HepG2 (cell line): Measurements from ENCODE around the gene MIDN. TPM values are rescaled to one million over a fixed set of nuclear protein-coding genes. Genes with fewer than 3 reads are reported as not detected.

Experiments used
- CEBPB ChIP-seq: IDR thresholded peaks from 2 replicates; pipeline ENCODE4 v1.6.1; 2011; ENCODE audit warnings: low read depth, low read length, improper control_type of control experiment, borderline replicate concordance
- CEBPG ChIP-seq: IDR thresholded peaks from 2 replicates; pipeline ENCODE4 v1.6.1; 2016
- CSRNP1 ChIP-seq: sonication (generic); formaldehyde crosslinking; IDR thresholded peaks from 2 replicates; pipeline ENCODE4 v1.8.1; 2023; ENCODE audit warnings: mild to moderate bottlenecking, missing genetic modification reagents
- KDM2A ChIP-seq: sonication (generic); formaldehyde crosslinking; IDR thresholded peaks from 2 replicates; pipeline ENCODE4 v1.4.0; 2020; ENCODE audit warnings: low read depth, missing genetic modification reagents, borderline replicate concordance
- MED8 ChIP-seq: sonication (generic); formaldehyde crosslinking; IDR thresholded peaks from 2 replicates; pipeline ENCODE4 v1.8.1; 2023; ENCODE audit warnings: mild to moderate bottlenecking, missing genetic modification reagents; ENCODE audit not compliant: insufficient replicate concordance
- MXI1 ChIP-seq: IDR thresholded peaks from 3 replicates; pipeline ENCODE4 v1.6.1; 2012; ENCODE audit warnings: low read depth, low read length, inconsistent platforms, borderline replicate concordance
- PAX8 ChIP-seq: sonication (generic); formaldehyde crosslinking; IDR thresholded peaks from 2 replicates; pipeline ENCODE4 v1.8.0; 2022; ENCODE audit warnings: mild to moderate bottlenecking, missing genetic modification reagents, borderline replicate concordance
- PCBP2 ChIP-seq: fragments of 200-400 bp; formaldehyde crosslinking; optimal IDR thresholded peaks from 2 replicates; pipeline ENCODE3; 2018; ENCODE audit warnings: low read length, low read depth; ENCODE audit not compliant: poor library complexity, severe bottlenecking
- POGZ ChIP-seq: sonication (generic); formaldehyde crosslinking; IDR thresholded peaks from 2 replicates; pipeline ENCODE4 v1.4.0; 2020; ENCODE audit warnings: mild to moderate bottlenecking, missing genetic modification reagents
- RARA ChIP-seq: IDR thresholded peaks from 2 replicates; pipeline ENCODE4 v1.6.1; 2016; ENCODE audit warnings: missing genetic modification reagents, missing compliant biosample characterization
- TBX3 ChIP-seq: fragments of 450-650 bp; IDR thresholded peaks from 2 replicates; pipeline ENCODE4 v1.6.1; 2017; ENCODE audit warnings: antibody characterized with exemption, mild to moderate bottlenecking, inconsistent platforms, borderline replicate concordance
- ZNF530 ChIP-seq: sonication (generic); formaldehyde crosslinking; IDR thresholded peaks from 2 replicates; pipeline ENCODE4 v1.5.0; 2020; ENCODE audit warnings: low read depth, mild to moderate bottlenecking, missing genetic modification reagents
- ZNF547 ChIP-seq: sonication (generic); formaldehyde crosslinking; IDR thresholded peaks from 2 replicates; pipeline ENCODE4 v1.5.1; 2020; ENCODE audit warnings: mild to moderate bottlenecking, missing genetic modification reagents
- ZNF674 ChIP-seq: sonication (generic); formaldehyde crosslinking; IDR thresholded peaks from 2 replicates; pipeline ENCODE4 v1.5.0; 2020; ENCODE audit warnings: low read depth, mild to moderate bottlenecking, missing genetic modification reagents
- polyA plus RNA-seq, 8 experiments: library from polyadenylated mRNA; depleted of rRNA in 3 of 8; stranded (reverse) in 7 of 8; unstranded in 1 of 8; fragments of >200 nt; fragmentation: Illumina TruSeq in 4 of 8; extraction: Trizol in 4 of 8; gene quantifications; 2 replicates each; pipeline versions ENCODE4 v1.2.1 to v1.2.3, GENCODE V29; 2011 to 2016; ENCODE audit warnings: low read depth in 4 of 8, missing spikeins in 1 of 8, mixed read lengths in 1 of 8; ENCODE audit not compliant: insufficient read depth in 1 of 8
- total RNA-seq, 5 experiments: library from RNA; depleted of rRNA; stranded (reverse); fragments of >200 nt; fragmentation: Illumina TruSeq; extraction: Trizol; gene quantifications; 2 replicates each; pipeline ENCODE4 v1.2.3, GENCODE V29; 2016; ENCODE audit warnings: low read depth in 1 of 5
- TF ChIP-seq, protein P1 (sequence below): sonication (generic); formaldehyde crosslinking; IDR thresholded peaks from 2 replicates; pipeline ENCODE4 v1.8.0; 2022; ENCODE audit warnings: missing genetic modification reagents, mild to moderate bottlenecking, borderline replicate concordance
- TF ChIP-seq, protein P2 (sequence below): sonication (generic); formaldehyde crosslinking; IDR thresholded peaks from 2 replicates; pipeline ENCODE4 v1.4.0; 2020; ENCODE audit warnings: missing genetic modification reagents
- TF ChIP-seq, protein P3 (sequence below): sonication (generic); formaldehyde crosslinking; IDR thresholded peaks from 2 replicates; pipeline ENCODE4 v1.4.0; 2020; ENCODE audit warnings: mild to moderate bottlenecking, missing genetic modification reagents

MIDN gene
- total and polyA plus RNA-seq, 2 of the 13 experiments (the other 11 are each of a cell fraction or from before 2014, with no cell fraction given) = 8.4 to 18.0 TPM

GRCh38 chr19:1243768-1244692 is 4.4 kb upstream of the MIDN start (continued):
- TF ChIP-seq TBX3 (no peak), MXI1 (no peak; the same call in 2 of the 3 replicates), PCBP2 (no peak), CSRNP1 (CRISPR knock-in tag) (no peak), POGZ (CRISPR knock-in tag) (peak; percentile 7; the same call in 1 of the 2 replicates), ZNF547 (no peak), KDM2A (CRISPR knock-in tag) (no peak; the same call in 1 of the 2 replicates), CEBPB (peak; percentile 22), PAX8 (CRISPR knock-in tag) (peak; percentile 91; the same call in 1 of the 2 replicates), ZNF530 (CRISPR knock-in tag) (no peak), ZNF674 (no peak; the same call in 1 of the 2 replicates), RARA (no peak), MED8 (no peak), CEBPG (0 out of 2 replicates have a peak, but pooled peaks have one; percentile 38)
- TF ChIP-seq, protein P1, sequence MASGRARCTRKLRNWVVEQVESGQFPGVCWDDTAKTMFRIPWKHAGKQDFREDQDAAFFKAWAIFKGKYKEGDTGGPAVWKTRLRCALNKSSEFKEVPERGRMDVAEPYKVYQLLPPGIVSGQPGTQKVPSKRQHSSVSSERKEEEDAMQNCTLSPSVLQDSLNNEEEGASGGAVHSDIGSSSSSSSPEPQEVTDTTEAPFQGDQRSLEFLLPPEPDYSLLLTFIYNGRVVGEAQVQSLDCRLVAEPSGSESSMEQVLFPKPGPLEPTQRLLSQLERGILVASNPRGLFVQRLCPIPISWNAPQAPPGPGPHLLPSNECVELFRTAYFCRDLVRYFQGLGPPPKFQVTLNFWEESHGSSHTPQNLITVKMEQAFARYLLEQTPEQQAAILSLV (CRISPR knock-in tag) = no peak
- TF ChIP-seq, protein P2, sequence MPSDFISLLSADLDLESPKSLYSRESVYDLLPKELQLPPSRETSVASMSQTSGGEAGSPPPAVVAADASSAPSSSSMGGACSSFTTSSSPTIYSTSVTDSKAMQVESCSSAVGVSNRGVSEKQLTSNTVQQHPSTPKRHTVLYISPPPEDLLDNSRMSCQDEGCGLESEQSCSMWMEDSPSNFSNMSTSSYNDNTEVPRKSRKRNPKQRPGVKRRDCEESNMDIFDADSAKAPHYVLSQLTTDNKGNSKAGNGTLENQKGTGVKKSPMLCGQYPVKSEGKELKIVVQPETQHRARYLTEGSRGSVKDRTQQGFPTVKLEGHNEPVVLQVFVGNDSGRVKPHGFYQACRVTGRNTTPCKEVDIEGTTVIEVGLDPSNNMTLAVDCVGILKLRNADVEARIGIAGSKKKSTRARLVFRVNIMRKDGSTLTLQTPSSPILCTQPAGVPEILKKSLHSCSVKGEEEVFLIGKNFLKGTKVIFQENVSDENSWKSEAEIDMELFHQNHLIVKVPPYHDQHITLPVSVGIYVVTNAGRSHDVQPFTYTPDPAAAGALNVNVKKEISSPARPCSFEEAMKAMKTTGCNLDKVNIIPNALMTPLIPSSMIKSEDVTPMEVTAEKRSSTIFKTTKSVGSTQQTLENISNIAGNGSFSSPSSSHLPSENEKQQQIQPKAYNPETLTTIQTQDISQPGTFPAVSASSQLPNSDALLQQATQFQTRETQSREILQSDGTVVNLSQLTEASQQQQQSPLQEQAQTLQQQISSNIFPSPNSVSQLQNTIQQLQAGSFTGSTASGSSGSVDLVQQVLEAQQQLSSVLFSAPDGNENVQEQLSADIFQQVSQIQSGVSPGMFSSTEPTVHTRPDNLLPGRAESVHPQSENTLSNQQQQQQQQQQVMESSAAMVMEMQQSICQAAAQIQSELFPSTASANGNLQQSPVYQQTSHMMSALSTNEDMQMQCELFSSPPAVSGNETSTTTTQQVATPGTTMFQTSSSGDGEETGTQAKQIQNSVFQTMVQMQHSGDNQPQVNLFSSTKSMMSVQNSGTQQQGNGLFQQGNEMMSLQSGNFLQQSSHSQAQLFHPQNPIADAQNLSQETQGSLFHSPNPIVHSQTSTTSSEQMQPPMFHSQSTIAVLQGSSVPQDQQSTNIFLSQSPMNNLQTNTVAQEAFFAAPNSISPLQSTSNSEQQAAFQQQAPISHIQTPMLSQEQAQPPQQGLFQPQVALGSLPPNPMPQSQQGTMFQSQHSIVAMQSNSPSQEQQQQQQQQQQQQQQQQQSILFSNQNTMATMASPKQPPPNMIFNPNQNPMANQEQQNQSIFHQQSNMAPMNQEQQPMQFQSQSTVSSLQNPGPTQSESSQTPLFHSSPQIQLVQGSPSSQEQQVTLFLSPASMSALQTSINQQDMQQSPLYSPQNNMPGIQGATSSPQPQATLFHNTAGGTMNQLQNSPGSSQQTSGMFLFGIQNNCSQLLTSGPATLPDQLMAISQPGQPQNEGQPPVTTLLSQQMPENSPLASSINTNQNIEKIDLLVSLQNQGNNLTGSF (CRISPR knock-in tag) = no peak; the same call in 1 of the 2 replicates
- TF ChIP-seq, protein P3, sequence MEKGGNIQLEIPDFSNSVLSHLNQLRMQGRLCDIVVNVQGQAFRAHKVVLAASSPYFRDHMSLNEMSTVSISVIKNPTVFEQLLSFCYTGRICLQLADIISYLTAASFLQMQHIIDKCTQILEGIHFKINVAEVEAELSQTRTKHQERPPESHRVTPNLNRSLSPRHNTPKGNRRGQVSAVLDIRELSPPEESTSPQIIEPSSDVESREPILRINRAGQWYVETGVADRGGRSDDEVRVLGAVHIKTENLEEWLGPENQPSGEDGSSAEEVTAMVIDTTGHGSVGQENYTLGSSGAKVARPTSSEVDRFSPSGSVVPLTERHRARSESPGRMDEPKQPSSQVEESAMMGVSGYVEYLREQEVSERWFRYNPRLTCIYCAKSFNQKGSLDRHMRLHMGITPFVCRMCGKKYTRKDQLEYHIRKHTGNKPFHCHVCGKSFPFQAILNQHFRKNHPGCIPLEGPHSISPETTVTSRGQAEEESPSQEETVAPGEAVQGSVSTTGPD (CRISPR knock-in tag) = no peak
